ENCODE results near the gene SDCCAG8.

DNA sequence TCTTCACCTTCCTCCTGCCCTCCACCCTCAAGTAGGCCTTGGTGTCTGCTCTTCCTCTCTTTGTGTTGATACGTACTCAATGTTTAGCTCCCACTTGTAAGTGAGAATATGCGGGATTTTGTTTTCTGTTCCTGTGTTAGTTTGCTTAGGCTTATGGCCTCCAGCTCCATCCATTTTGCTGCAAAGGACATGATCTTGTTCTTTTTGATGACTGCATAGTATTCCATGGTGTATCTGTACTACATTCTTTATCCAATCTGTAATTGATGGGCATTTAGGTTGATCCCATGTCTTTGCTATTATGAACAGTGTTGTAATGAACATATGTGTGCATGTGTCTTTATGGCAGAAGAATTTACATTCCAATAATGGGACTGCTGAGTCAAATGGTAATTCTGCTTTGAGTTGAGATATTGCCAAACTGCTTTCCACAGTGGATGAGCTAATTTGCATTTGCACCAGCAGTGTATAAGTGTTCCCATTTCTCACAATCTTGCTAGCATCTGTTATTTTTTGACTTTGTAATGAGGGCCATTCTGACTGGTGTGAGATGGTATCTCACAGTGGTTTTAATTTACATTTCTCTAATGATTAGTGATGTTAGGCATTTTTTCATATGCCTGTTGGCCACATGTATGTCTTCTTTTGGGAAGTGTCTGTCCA is 272.7 kb downstream of the SDCCAG8 start:
- TF ChIP-seq GATA3 (IDR thresholded peaks at IDR 0.05; ENCODE audit: low read depth, low read length) (no peak), GATA2 (IDR thresholded peaks at IDR 0.05; ENCODE audit: low read depth, low read length) (no peak)

Measured in SH-SY5Y (cell line).